RWPE1 (cell line): ENCODE results near the gene DNAJB5.
A peak's percentile ranks its signal among the peaks of the same experiment; 100 is the strongest.

ENCODE experiments used
- CTCF ChIA-PET: fragments of 350-600 bp; sonication (Branson Sonifier 250); formaldehyde crosslinking; extraction: SDS; loops from one replicate; lab custom pipeline; 2021; lab: Yijun Ruan, JAX
- POLR2A ChIA-PET: fragments of 400-600 bp; formaldehyde crosslinking; extraction: SDS; loops from one replicate; lab custom pipeline; 2020; ENCODE audit warnings: antibody characterized with exemption; ENCODE audit not compliant: low non-redundant PET; lab: Yijun Ruan, JAX
- DNase-seq: peaks from one replicate; pipeline ENCODE4 v3.0.0; 2012; ENCODE audit warnings: low spot score
- H3K27ac ChIP-seq: fragments of 450-650 bp; 2 replicates; pipeline ENCODE4 v1.5.1; 2017
- CTCF ChIP-seq: fragments of 450-650 bp; conservative IDR thresholded peaks from 2 replicates; pipeline ENCODE4 v1.5.1; 2017; ENCODE audit warnings: low read depth, mild to moderate bottlenecking

The DNAJB5 gene

GRCh38 chr9:35035851-35036701 is 46.5 kb downstream of the DNAJB5 start:
- peak overlapping the region; percentile 24 for H3K27ac ChIP-seq
- no peak for DNase-seq
- ChIA-PET POLR2A (no interaction called here), CTCF (no interaction called here)
- TF ChIP-seq CTCF: no peak

DNA sequence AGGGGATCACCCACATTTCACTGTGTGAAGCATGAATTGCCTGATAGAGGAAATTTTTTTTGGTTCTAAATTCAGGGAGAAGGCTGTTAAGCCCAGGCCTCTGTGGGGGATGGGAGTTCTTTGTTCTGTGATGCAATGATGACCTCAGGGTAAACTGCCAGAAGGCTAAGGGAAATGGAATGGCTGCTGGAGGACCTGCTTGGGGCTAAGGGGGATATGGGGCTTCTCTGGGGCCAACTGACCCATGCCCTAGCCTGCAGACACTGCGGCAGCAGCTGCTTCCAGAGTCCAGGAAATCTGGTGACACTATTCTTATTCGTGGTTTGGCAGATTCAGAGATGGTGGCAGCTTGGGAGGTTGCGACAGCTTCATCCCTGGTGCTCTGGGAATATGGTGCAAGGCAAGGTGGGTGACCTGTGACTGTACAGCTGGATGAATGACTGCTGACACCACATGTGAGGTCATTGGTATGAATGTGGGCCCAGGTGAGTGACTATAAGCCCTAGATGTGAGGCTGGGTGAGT is 52.6 kb downstream of the DNAJB5 start:
- peak; percentile 25 for DNase-seq

GRCh38 chr9:35042891-35043545 is 53.5 kb downstream of the DNAJB5 start:
- peak overlapping the region; percentile 8; the same call in 1 of the 2 replicates for H3K27ac ChIP-seq
- CTCF ChIA-PET: interaction anchor here (0.6 to 1.4 kb wide), 3 partner anchors 9 to 141 kb away, joined by 3 to 10 read pairs (median 5); partner anchors contain the start of gene PIGO
- DNase-seq: no peak
- no peak for TF ChIP-seq CTCF
- POLR2A ChIA-PET: no interaction called here

More for the DNA sequence above, 52.6 kb downstream of the DNAJB5 start:
- CTCF ChIA-PET: interaction anchor here (0.9 to 1.4 kb wide), 3 partner anchors 9 to 282 kb away, joined by 3 to 10 read pairs (median 4); partner anchors contain the start of gene PIGO
- no peak for TF ChIP-seq CTCF
- H3K27ac ChIP-seq: peak overlapping the region; percentile 39
- POLR2A ChIA-PET: no interaction called here

- DNase-seq: no peak
- ChIA-PET CTCF (interaction anchor here (1.3 kb wide), 1 partner anchor 144 kb away, joined by 6 read pairs; no protein-coding TSS in a partner anchor), POLR2A (no interaction called here)
- H3K27ac ChIP-seq: no peak overlapping the region
- TF ChIP-seq CTCF: no peak
Measured at GRCh38 chr9:35044071-35044470, 54.5 kb downstream of the DNAJB5 start.
